NCI-H1105 (cell line): ENCODE results near the gene FOXE3.

Experiments
- DNase-seq: peaks from one replicate; lab custom pipeline; 2025; lab: John Stamatoyannopoulos, UW

The FOXE3 gene

DNA sequence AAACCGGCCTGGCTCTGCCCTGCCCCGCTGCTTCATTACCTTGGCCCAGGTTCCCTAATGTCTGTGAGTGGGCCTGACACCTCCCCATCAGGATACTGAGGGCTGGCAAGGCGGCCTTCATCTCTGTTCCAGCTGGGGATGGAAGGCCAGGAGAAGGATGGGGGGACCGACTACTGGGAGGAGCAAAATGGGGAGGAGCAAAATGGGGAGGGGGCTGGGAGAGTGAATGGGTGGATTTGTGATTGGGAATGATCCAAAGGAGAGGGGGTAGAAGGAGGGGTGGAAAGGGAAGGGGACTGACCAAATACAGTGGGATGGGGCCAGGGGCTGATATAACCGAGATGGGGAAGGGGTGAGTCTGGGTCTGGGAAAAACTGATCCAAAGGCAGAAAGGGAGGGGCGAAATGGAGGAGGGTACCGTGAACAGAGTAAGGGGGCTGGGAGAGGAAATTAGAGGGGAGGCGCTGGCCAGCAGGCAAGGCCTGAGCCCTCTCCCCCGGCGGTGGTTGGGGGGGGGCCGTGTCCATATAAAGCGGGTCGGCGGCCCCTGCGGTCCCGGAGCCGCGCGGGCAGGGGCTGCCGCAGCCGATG lies at the start of gene FOXE3:
Gene FOXE3, plus strand, starts transcription at position 558 of the 591 bp plus-strand sequence. Its CDS starts 31 bp downstream, at position 589.
- no peak for DNase-seq

DNA sequence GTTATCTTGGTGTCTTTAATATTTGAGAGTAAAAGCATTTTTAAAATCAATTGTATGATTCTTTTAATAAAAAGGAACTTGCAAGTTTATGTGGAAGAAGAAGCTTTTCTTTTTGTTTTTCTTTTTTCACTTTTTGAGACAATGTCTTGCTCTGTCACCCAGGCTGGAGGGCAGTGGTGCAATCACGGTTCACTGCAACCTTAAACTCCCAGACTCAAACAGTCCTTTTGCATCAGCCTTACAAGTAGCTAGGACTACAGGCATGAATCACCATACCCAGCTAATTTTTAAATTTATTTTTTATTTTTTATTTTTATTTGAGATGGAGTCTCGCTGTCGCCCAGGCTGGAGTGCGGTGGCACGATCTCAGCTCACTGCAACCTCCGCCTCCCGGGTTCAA lies 48.4 kb upstream of the FOXE3 start:
- no peak for DNase-seq

DNA sequence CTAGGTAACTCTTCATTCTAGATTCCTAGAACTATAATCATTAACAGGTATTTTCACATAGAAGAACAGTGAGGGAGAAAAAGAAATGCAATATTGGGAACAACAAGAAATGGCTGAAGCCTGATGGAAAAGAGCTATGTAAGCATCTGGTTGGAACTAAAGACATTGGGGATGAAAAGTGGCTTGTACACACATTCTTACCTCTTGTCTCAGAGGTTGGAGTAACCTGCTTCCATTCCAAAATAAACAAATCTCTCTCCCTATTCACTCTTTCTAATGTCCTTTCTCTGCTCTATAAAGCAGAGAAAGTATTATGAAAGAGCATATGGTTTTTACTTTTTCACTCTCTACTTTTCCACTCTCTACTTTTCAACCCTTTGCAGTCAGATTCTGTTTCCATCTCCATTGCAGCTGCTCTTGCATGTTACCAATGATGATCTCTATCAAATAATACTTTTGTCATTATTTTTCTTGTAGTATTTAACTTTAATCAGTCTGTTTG lies 45.0 kb upstream of the FOXE3 start:
- DNase-seq, result no peak

DNA sequence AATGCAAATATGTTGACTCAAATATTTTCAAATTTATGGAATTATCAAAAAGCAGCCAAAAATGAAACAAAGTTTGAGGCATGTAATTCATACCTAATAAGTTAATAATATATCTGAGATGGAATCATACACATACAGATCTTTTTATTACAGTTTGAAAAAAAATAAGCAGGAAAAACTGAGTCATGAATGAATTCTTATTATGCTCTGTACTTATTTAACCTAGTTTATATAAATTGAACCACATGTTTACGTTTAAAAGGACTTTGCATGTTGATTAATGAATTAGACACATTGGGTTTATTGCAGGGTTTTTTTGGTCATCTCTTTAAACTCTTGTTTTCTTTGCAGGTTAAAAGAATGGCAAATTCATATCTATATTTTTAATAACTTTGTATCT lies 41.6 kb upstream of the FOXE3 start:
- DNase-seq, result no peak

DNA sequence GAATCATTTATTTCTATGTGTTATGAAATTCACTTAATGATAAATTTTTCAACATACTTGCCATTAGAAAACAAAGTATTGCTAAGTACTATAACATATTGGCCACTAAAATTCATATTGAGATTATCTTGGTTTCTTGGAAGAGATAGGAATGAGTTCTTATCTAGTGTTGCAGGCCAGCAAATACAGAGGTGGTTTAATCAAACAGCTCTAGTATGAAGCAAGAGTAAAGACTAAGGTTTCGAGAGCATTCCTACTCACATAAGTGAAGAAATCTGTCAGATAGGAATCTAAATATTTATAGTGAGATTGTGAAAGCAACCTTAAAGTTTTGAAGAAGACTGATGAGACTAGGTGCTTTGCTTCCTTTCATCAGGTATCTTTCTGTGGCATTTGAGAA lies 37.9 kb upstream of the FOXE3 start:
- DNase-seq, result no peak

DNA sequence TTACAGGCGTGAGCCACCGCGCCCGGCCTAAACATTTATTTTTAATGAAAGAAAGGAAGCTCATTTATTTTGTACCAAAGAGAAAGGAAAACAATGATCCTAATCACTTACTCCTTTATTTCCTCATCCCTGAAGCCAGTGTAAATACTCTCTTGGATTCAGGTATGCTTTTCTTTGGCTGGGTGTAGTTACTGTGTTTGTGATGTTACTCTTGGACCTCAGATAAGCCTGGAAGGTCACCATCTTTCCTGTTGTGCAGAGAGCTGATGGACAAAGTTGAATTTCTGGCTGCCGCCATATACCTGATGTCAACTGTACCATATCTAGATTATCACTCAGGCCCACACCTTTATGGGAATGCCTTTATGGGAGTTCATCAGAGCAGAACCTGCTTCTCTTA lies 35.4 kb upstream of the FOXE3 start:
- no peak for DNase-seq

DNA sequence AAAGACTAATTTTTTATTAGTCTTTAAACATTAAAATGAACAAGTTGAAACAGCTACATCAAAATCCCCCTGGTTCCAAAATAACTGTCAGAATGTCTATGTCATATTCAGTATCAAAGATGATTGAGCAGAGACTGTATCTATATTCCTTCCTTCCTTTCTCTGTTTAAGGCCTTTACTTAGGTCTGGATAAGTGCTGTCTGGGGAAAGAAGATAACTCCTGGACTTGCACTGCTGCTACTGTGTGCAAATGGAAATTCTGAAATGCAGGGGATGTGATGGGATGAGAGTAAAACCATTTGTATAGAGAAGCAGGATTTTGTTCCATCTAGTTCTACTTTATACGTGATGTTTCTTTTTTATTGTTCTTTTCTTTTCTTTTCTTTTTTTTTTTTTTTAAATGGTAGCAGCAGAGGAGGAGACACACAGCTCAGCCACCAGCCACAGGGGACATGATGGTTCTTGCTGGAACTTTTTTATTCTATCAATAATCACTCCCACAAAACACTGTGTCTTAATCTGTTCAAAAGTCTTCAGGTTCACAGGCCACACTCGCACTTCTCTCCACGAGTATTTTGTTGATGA lies 33.6 kb upstream of the FOXE3 start:
- no peak for DNase-seq

DNA sequence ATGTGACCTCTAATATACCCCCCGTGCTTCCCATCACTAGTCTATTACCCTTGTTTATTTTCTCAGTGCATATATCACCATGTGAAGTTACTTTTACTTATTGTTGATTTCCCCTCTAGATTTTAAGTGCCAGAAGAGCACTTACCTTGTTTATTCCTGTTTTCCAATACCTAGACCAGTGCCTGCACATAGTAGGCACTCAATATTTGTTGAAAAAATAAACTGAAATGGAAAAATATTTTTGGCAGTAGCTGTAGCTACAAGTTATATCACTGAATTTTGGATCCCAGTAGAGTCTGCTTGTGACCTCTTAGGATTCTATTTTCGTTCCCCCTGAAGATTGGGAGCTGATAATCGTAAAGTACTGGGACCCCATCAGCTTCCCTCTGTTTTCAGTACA lies 32.0 kb upstream of the FOXE3 start:
- DNase-seq, result no peak

DNA sequence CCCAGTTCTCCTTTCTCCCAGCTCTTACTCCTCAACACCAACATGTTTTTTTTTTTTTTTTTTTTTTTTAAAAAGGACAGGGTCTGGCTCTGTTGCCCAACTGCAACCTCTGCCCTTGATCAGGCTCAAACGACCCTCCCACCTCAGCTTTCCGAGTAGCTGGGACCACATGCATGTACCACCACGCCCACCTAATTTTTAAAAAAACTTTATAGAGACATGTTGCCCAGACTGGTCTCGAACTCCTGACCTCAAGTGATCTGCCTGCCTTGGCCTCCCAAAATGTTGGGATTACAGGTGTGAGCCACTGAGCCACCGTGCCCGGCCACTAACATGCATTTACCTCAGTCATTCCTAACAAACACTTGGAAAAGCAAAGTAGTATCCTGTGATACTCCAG lies 31.1 kb upstream of the FOXE3 start:
- no peak for DNase-seq

DNA sequence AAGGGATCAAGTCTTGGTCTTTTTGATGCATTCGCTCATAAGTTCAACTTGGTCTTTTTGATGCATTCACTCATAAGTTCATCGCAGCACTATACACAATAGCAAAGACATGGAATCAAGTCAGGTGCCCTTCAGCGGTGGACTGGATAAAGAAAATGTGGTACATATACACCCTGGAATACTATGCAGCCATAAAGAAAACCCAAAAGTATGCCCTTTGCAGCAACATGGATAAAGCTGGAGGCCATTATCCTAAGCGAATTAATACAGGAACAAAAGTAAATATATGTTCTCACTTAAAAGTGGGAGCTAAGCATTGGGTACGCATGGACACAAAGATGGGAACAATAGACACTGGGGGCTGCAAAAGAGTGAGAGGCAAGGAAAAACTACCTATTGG lies 29.8 kb upstream of the FOXE3 start:
- no peak for DNase-seq

DNA sequence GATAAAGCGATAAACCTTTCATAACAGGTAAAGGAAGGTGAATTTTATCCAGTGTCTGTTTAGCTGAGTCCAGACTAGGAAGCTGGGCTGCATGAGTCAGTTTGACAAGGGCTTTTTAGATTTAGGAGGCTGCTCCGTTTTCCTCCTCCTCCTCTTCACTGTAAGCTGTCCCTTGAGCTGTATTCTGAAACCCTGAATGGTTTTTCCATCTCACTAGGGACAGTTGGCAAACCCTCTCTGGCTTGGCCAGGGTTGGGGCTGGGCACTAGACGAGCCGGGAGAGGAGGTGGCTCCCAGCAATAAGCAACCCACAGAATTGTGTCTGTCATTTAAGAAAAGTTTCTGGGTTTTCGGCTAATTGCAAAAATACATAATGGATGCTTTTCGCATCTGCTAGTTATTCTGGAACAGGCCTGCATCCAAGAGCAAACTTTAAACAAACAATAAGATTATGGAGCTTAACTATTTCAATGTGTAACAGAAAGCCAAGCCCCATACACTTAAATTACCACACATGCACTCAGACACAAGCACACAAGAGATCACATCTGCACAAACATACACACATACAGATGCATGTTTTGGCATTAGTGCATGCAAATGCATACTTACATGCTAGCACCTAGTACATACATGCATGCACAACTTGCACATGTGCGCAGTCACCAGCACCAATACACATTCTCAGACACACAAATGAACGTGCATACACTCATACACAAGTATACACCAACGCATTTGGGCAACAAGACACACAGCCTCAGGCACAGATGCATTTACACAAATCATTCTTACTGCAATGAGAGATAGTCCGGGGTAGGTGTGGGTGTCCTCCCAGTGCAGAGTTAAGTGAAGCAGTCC lies 27.8 kb upstream of the FOXE3 start:
- DNase-seq, result no peak

DNA sequence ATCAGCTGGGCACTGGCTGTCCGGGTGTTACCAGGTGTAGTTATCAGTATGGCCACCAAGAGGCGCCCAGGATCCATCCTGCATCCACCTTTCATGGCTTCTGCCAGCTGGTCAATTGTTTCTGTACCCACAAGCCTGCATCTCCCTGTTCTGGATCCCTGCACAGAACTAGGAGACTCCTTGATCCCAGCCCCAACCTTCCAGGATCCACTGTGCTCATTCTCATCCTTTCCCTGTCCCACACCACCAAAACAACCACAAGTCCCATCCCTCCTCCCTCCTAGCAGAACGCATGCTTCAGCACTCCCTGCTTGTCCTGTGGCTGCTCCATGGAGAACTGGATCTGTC lies 27.2 kb upstream of the FOXE3 start:
- DNase-seq, result peak; percentile 26

DNA sequence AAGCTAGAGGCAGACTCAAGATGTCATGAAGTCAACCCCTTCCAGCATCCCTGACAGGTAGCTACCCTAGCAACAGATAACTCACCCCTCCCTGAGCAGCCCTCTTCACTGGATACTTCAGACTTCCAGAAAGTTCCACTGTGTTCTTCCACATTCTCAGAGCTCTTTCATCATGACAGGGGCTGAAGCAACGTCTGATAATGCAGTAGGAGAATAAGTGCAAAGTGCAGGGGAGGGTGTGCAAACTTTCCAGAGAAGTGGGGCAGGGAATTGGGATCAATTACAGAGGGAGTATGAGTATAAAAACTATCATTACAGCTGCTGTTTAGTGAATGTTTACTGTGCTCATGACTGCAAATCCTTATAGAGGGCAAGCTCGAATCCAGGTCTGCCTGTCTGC lies 26.4 kb upstream of the FOXE3 start:
- no peak for DNase-seq

DNA sequence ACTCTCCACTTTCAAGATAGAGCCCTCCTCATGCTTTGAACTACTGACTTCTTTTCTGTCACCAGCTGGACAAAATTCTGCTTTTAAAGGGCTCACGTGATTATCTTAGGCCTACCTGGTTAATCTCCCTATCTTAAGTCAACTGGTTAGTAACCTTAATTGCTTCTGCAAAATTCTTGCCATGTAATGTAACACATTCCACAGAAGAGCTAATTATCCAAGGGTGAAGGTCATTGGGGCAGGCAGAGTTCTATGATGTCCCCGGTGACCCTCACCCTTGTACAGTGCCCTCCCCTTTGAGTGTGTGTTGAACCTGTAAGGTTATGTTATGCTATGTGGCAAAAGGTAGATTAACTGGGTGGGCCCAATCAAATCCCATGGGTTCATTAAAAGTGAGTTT lies 25.2 kb upstream of the FOXE3 start:
- DNase-seq, result no peak

DNA sequence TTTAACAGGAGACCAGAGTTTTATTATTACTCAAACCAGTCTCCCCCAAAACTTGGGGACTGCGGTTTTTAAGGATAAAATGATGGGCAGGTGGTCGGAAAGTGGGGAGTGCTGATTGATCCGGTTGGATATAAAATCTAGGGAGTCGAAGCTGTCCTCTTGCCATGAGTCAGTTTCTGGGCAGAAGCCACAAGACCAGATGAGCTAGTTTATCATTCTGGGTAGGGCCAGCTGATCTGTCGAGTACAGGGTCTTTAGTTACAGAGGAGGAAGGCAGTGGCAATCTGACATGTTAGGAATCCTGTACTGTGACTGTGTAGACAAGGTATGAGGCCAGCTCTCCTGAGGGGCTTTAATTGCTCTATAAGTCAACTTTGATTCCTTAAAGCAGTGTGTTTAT lies 22.9 kb upstream of the FOXE3 start:
- no peak for DNase-seq

DNA sequence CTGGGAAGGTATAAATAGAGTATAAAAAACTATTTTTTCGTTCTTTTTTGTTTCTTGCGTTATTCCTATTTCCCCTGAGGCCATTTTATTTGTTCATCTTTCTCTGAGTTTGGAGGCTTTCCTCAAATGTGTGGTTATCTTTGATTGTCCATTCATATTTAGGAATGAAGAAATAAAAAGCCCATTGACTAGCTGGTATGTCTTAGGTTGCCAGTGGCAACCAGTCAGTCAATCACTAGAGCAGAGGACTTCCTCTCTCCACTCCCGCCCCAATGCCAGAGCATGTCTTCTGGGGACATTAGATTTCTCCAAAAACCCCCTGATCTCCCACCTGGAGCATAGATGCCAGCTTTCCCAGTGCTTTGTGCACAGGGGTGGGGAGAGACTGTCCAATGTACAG lies 20.7 kb upstream of the FOXE3 start:
- DNase-seq, result no peak

DNA sequence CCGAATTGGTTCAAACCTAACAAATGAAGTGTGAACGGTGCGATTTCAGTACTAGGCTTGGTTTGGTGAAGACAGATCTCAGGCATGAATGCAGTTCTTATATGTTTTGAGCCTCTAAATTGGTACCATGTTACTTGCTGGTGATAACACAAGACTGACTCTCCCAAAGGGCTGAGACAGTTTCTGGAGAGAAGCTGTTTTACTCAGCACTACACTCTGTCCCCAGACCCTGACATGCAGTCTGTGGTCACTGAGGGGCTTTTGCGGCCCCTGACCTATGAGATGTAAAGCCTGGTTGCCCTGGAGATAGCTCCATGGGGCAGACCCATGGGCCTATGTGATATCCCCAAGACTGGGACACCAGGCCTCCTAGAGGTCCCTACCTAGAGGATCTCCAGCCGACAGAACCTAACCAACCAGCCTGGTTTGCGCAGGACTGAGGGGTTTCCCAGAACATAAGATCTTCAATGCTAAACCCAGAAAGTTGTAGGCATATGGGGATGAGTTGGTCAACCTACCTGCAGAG lies 19.4 kb upstream of the FOXE3 start:
- DNase-seq, result no peak

DNA sequence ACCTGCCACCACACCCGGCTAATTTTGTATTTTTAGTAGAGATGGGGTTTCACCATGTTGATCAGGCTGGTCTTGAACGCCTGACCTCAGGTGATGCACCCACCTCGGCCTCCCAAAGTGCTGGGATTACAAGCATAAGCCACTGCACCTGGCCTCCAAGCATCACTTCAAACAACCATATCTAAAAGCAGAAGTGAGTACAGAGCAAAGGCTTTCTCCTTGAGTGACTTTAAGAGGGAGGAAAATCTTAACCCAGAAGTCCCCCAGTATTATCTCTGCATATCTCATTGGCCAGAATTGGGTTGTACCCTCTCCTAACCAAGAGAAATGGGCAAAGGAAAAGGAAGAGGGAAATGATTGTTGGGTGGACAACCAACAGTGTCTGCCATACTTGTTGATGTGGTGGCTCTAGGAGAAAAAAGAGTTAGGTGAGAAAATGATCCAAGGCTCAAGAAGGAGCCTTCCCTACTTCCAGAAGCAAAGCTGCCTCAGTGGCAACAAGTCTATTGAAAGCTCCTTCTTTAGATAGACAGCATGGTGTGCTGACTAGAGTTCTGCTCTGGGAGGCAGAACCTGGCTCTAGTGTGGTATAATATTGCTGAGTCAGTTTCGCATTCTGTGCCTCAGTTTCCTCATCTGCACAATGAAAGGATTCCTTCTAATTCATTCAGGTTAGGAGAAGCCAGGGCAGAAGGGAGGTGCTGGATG lies 16.8 kb upstream of the FOXE3 start:
- DNase-seq, result no peak

DNA sequence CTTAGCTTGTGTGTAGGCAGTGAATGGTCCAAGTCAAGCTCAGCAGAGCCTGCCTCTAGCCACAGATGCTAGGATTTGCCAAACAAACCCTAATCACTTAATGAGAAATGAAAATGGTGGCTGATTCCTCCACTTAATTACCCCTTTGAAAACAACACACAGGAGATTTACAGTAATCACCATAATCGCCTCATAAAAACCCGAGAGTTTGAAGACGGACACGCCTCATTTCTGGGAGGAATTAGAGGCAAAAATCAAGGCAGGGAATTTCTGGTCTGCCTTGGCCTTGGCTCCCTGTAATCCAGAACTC lies 16.3 kb upstream of the FOXE3 start:
- DNase-seq, result no peak

DNA sequence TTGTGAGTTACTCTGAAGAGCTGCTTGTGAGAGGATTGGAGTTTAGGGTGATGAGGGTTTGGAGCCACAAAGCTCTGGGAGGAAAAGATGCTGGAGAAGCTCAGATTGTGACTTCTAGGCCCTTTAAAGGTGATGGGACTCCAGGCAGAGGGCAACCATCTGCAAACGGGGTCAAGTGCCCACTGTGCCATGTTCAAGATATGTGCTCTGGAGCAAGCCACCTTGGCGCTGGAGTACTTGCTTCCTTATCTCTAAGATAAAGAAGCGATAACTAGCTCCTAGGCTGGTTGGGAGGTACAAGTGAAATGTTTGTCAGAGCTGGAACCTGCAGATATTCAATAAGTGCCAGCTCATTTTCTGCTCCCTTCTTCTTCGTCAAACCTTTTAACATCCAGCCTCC lies 14.3 kb upstream of the FOXE3 start:
- DNase-seq, result no peak

DNA sequence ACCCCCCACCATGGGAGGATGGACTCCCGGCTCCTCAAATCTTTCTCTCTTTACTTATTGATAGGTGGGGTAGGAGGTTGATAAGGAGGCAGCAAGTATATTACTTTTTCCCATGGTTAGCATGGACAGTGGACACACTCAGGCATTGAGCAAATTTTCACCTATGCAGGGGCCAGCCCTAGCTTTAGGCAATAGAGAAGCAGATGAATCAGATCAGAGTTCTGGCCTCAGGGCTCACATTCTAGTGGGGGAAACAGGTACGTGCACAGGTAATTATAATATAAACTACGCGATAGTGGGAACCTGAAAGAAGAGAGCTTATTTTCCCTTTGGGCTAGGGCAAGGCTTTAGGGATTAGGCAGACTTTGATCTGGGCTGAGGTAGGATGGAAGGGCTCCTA lies 13.5 kb upstream of the FOXE3 start:
- no peak for DNase-seq

DNA sequence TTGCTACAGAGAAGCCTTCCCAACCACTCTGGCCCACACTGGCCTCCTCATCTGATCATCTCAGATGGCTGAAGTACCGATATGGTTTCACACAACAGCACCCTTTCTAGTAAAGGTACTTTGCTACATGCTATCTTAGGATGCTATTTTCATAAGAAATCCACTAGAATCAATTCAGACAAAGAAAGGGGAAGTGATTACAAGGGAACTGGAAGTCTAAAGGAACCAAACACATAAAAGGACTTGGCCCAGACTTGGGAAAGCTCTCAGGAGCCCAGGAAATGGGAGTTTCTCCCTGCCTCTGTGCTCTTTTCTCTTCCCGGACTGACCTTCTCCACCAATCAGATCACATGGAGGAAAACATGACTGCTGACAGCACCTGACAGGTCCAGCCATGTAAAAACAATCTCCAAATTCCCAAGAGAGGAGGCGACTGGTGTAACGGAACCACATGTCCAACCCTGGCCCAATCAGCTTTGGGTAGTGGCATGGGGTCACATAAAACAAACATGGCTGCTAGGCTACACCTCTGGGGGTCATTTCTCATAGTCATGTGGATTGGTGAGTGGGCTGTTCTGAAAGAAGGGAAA lies 12.7 kb upstream of the FOXE3 start:
- no peak for DNase-seq
